Spleen (tissue), 7 donors: ENCODE measurements around the gene KLHL21.

ENCODE experiments used
- CTCF ChIP-seq, 11 experiments: fragments of 200-600 bp in 7 of 11; fragments of 450-650 bp in 4 of 11; sonication (generic) in 4 of 11; IDR thresholded peaks in 8 of 11; conservative IDR thresholded peaks in 3 of 11; 1 replicate in 7 of 11; 2 replicates in 4 of 11; pipeline versions ENCODE4 v1.4.0 to v1.8.0; 2016 to 2021; ENCODE audit warnings: antibody characterized with exemption in 11 of 11, inconsistent platforms in 4 of 11, mild to moderate bottlenecking in 1 of 11
- POLR2AphosphoS5 ChIP-seq, 3 donors: sonication (generic); formaldehyde crosslinking; IDR thresholded peaks; one replicate each; pipeline ENCODE4 v1.5.1; 2017; ENCODE audit warnings: antibody characterized with exemption in 3 of 3
- donor health status: DM: no; HTN: no; CAD: no; lungs with moderate emphysema.
- donor health status: DM: no; HTN: no; CAD: no.
- donor health status: DM: no; HTN: no; CAD: no.

- TF ChIP-seq POLR2AphosphoS5 (IDR thresholded peaks at IDR 0.05): no peak
- no peak for TF ChIP-seq CTCF (IDR thresholded peaks at IDR 0.05 in 8 of 11, conservative IDR thresholded peaks at IDR 0.05 in 3 of 11)
Observed at GRCh38 chr1:6622396-6623152, 19.9 kb upstream of the KLHL21 start.
